ENCODE measurements around the gene SLC22A12. TPM values are rescaled to one million over a fixed set of nuclear protein-coding genes. Genes with fewer than 3 reads are reported as not detected.

Gene SLC22A12
- total and polyA plus RNA-seq, 2 experiments from 2014 or later: not detected

DNA sequence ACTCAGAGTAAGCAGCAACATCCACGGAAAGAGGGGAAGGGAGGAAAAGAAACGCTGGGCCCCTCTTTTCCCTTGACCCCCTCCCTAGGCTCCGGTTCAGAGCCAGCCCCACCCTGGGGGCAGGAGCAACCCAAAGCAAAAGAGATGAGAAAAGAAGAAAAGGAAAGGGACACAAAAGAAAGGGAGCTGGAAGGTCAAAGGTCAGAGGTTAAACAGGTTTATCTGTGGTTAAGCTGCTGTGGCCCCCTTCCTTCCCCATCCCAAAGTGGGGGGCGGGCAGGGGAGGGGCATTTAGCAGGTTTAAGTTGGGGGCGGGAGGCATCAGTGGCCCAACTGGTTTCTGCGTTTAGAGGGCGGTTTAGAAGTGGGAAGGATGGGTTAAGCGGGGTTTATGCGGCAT lies 35.6 kb downstream of the SLC22A12 start (continued):
- TF ChIP-seq, protein P1, sequence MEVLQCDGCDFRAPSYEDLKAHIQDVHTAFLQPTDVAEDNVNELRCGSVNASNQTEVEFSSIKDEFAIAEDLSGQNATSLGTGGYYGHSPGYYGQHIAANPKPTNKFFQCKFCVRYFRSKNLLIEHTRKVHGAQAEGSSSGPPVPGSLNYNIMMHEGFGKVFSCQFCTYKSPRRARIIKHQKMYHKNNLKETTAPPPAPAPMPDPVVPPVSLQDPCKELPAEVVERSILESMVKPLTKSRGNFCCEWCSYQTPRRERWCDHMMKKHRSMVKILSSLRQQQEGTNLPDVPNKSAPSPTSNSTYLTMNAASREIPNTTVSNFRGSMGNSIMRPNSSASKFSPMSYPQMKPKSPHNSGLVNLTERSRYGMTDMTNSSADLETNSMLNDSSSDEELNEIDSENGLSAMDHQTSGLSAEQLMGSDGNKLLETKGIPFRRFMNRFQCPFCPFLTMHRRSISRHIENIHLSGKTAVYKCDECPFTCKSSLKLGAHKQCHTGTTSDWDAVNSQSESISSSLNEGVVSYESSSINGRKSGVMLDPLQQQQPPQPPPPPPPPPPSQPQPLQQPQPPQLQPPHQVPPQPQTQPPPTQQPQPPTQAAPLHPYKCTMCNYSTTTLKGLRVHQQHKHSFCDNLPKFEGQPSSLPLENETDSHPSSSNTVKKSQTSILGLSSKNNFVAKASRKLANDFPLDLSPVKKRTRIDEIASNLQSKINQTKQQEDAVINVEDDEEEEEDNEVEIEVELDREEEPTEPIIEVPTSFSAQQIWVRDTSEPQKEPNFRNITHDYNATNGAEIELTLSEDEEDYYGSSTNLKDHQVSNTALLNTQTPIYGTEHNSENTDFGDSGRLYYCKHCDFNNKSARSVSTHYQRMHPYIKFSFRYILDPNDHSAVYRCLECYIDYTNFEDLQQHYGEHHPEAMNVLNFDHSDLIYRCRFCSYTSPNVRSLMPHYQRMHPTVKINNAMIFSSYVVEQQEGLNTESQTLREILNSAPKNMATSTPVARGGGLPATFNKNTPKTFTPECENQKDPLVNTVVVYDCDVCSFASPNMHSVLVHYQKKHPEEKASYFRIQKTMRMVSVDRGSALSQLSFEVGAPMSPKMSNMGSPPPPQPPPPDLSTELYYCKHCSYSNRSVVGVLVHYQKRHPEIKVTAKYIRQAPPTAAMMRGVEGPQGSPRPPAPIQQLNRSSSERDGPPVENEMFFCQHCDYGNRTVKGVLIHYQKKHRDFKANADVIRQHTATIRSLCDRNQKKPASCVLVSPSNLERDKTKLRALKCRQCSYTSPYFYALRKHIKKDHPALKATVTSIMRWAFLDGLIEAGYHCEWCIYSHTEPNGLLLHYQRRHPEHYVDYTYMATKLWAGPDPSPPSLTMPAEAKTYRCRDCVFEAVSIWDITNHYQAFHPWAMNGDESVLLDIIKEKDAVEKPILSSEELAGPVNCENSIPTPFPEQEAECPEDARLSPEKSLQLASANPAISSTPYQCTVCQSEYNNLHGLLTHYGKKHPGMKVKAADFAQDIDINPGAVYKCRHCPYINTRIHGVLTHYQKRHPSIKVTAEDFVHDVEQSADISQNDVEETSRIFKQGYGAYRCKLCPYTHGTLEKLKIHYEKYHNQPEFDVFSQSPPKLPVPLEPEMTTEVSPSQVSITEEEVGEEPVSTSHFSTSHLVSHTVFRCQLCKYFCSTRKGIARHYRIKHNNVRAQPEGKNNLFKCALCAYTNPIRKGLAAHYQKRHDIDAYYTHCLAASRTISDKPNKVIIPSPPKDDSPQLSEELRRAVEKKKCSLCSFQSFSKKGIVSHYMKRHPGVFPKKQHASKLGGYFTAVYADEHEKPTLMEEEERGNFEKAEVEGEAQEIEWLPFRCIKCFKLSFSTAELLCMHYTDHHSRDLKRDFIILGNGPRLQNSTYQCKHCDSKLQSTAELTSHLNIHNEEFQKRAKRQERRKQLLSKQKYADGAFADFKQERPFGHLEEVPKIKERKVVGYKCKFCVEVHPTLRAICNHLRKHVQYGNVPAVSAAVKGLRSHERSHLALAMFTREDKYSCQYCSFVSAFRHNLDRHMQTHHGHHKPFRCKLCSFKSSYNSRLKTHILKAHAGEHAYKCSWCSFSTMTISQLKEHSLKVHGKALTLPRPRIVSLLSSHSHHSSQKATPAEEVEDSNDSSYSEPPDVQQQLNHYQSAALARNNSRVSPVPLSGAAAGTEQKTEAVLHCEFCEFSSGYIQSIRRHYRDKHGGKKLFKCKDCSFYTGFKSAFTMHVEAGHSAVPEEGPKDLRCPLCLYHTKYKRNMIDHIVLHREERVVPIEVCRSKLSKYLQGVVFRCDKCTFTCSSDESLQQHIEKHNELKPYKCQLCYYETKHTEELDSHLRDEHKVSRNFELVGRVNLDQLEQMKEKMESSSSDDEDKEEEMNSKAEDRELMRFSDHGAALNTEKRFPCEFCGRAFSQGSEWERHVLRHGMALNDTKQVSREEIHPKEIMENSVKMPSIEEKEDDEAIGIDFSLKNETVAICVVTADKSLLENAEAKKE (CRISPR knock-in tag; IDR thresholded peaks at IDR 0.05): no peak
- no peak for TF ChIP-seq ZNF114 (CRISPR knock-in tag; IDR thresholded peaks at IDR 0.05)

DNA sequence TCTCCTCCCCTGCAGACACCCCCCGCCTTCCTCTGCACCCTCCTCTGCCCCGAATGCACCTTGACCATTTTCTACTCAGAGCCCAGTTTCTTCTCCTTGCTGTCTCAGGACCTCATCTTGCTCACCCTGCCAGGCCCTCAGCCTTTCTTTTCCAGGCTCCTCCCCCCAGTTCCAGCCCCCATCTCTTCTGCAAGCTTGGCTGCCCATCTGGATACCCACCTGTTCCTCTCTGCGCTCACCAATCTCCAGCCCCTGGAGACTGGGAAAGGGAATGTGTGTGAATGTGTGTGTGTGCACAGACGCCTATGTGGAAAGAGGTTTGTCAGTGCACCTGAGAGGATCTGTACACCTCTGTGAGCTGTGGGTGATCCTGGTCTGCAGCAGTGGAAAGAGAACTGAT lies 36.4 kb downstream of the SLC22A12 start:
- Histone ChIP-seq H3K27me3 (ENCODE audit: insufficient read depth) (peaks cover 9% of the 10 kb centered on the region), H3K9me2 (ENCODE audit: insufficient read depth) (no peaks in the 10 kb centered on the region), H2AFZ (no peak overlapping the region), H3K36me3 (ENCODE audit: insufficient read depth) (no peaks in the 10 kb centered on the region), H3F3A (replicated peaks; ENCODE audit: low read depth) (0 out of 2 replicates have a peak, but pooled peaks cover 3% of the 10 kb centered on the region), H4K20me1 (replicated peaks; ENCODE audit: insufficient read depth) (no peaks in the 10 kb centered on the region; the same call in 1 of the 2 replicates), H3K4me2 (no peak overlapping the region), H3K4me1 (ENCODE audit: insufficient read depth) (peaks cover 8% of the 10 kb centered on the region), H3K4me3 (no peak overlapping the region), H3K27ac (ENCODE audit: low read depth) (no peak overlapping the region), H3K79me2 (replicated peaks; ENCODE audit: insufficient read depth) (no peaks in the 10 kb centered on the region)
- DNase-seq (ENCODE audit: low spot score) (no peak), ATAC-seq (no peak)
- no peak overlapping the region for H3K4me3 Mint-ChIP-seq
- H3K27ac Mint-ChIP-seq: no peak overlapping the region
- H3K27me3 Mint-ChIP-seq (ENCODE audit: insufficient read depth, low read depth, poor library complexity): peaks cover 7% of the 10 kb centered on the region
- H3K4me1 Mint-ChIP-seq: peaks cover 23% of the 10 kb centered on the region
- H3K36me3 Mint-ChIP-seq (ENCODE audit: low read depth): peaks cover 6% of the 10 kb centered on the region; the same call in 1 of the 3 replicates
- no peaks in the 10 kb centered on the region for H3K9me3 Mint-ChIP-seq
- no peak for TF ChIP-seq EZH2 (IDR thresholded peaks at IDR 0.05; ENCODE audit: low read depth, unreplicated experiment)
- TF ChIP-seq ZNF331 (CRISPR knock-in tag; IDR thresholded peaks at IDR 0.05; ENCODE audit: low read depth): no peak
- TF ChIP-seq ZNF114 (CRISPR knock-in tag; IDR thresholded peaks at IDR 0.05): no peak
- TF ChIP-seq, protein P1 (CRISPR knock-in tag; IDR thresholded peaks at IDR 0.05): no peak
- no peak for TF ChIP-seq JUNB (IDR thresholded peaks at IDR 0.05; ENCODE audit: unreplicated experiment)
- TF ChIP-seq, protein P2, sequence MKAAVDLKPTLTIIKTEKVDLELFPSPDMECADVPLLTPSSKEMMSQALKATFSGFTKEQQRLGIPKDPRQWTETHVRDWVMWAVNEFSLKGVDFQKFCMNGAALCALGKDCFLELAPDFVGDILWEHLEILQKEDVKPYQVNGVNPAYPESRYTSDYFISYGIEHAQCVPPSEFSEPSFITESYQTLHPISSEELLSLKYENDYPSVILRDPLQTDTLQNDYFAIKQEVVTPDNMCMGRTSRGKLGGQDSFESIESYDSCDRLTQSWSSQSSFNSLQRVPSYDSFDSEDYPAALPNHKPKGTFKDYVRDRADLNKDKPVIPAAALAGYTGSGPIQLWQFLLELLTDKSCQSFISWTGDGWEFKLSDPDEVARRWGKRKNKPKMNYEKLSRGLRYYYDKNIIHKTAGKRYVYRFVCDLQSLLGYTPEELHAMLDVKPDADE (IDR thresholded peaks at IDR 0.05): no peak
